Pulmonary artery endothelial cell (primary cell): Measurements from ENCODE around the gene SLC16A9. TPM values are rescaled to one million over a fixed set of nuclear protein-coding genes. Genes with fewer than 3 reads are reported as not detected.

Experiments
- DNase-seq: peaks from one replicate; pipeline ENCODE4 v3.0.0-alpha.2; 2011; ENCODE audit warnings: low read depth, low spot score
- total RNA-seq: library from RNA; depleted of rRNA; stranded (reverse); fragments of >200 nt; gene quantifications from 2 replicates; pipeline ENCODE4 v1.2.3, GENCODE V29; 2014

Gene SLC16A9
- total RNA-seq, 1 donor from 2014 or later = 0.07 TPM

- DNase-seq = no peak
These were observed 78.4 kb downstream of the SLC16A9 start for GRCh38 chr10:59631237-59631636.

- no peak for DNase-seq
These were observed 80.7 kb downstream of the SLC16A9 start for GRCh38 chr10:59628965-59629364.

DNA sequence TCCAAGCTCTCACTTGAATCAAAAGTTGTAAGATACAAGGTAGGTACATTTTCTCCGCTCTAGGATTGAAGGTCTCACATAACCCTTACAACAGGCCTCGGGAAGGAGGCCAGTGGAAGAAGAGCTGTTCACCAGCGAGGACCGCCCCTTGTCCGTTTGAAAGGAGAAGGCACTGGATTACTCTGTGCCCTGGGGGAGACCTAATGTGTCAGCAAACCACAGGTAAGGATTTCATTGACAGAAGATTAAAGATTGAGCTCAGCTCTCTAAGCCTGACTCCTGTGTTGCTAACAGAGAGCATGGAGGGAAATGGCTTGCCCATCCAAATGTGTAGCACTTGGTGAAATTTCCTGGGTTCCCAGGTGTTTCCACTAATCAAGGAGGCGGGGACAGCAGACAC lies 81.2 kb downstream of the SLC16A9 start:
- DNase-seq = no peak

DNA sequence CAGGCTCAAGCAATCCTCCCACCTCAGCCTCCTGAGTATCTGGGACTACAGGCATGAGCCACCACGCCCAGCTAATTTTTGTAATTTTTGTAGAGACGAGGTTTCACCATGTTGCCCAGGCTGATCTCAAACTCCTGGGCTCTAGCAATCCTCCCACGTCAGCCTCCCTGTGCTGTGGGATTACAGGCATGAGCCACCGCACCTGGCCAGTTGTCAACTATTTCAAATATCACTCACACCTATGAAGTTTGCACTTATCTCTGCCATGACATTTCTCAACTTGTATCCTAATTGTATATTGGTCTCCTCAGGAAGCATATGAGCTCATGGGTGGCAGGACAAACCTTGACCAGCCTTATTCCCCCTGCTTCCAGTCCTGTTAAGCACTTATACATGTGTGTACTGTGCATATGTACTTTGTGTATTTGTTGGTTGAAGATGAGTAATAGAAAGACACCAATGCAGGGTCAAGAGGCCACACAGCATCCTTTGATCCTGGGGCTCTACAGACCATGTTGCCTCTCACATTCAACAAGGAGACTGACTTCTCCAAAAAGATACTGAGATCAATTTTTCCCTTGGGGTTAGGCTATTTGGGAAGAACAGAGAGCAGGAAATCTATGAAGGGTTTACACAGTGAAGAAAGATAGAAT lies 82.2 kb downstream of the SLC16A9 start:
- no peak for DNase-seq

GRCh38 chr10:59626523-59626869 lies 83.2 kb downstream of the SLC16A9 start:
- no peak for DNase-seq

GRCh38 chr10:59625721-59626522 lies 83.7 kb downstream of the SLC16A9 start:
- DNase-seq = peak; percentile 17

- no peak for DNase-seq
These were observed 84.7 kb downstream of the SLC16A9 start for GRCh38 chr10:59624951-59625350.

GRCh38 chr10:59624136-59624535 lies 85.5 kb downstream of the SLC16A9 start:
- DNase-seq = no peak

DNA sequence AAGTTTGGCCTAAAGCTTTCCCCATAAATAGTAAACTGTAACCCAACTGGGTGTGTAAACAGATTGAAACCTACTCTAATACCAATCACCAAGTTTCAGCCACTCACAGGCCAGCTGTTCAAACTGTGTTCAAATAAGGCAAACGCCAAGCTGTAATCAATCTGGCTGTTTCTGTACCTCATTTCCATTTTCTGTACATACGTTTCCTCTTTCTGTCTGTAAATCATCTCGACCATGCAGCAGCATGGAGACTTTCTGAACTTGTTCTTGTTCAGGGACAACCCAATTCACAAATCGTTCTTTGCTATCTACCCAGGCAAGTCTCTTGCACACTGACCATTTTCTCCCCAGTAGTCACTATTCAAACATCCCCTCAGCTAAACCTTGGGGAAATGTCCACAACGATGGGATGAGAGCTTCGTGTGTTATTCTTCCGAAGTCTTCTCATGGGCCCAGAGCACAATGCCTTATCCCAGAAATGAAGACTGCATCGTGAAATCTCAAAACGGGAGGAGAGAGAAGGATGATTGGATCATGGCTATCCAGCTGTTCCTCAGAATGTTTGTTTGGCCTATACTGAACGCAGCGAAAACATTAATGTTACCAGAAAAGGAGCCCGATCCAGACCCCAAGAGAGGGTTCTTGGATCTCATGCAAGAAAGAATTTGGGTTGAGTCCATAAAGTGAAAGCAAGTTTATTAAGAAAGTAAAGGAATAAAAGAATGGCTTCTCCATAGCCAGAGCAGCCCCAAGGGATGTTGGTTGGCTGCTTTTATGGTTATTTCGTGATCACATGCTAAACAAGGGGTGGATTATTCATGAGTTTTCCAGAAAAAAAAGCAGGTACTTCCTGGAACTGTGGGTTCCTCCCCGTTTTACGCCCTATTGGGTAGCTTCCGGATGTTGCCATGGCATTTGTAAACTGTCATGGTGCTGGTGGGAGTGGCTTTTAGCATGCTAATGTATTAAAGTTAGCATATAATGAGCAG lies 86.2 kb downstream of the SLC16A9 start:
- DNase-seq = no peak

DNA sequence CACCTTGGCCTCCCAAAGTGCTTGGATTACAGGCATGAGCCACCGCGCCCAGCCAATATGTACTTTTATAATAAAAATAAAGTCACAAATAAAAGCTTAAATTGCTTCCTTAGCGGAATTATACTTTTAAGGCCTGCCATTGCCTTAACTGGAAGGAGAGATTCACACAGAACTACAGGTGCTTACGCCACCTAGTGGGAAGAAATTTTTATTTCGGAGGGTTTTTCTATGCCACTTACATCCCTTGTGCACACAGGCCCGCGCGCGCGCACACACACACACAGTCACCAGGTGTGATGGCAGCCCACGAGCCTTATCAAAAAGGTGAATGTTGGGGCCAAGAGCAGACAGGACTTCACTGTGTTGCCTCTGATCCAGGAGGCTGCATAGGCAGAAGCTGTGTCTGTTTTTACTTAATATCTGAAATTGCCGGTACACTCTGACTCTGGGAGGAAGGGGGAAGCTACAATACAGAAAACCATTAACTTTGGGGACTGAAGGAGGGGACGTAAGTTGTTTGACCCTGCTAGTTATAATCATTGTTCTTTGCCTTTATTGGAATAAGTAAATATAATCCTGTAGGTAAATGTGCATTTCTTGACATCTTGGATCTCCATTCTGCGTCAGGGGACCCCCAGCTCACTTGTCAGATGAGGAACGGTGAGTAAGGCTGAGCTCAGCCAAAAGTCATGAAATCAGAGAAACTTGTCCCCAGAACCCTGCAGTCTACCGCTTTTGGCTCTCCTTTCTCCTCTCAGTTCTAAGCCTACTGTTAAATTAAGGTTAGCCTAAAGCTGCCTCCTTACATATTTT lies 87.1 kb downstream of the SLC16A9 start:
- DNase-seq = peak; percentile 7

DNA sequence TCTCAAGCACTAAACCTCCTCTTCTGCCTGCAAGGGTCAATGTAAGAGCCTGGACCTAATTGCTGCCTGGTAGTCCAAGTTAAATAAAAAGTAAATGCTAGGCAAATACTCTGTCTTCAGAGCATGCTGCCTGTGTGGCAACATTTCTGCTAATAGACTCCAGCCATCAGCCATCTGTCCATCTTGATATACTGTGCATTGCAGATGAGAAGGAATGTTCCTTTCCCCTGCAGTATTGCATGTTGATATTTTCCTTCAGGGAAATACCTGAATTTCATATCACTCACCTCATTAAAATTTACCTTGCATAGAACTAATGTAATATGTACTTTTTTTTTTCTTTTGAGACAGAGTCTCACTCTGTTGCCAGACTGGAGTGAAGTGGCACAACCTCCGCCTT lies 87.9 kb downstream of the SLC16A9 start:
- DNase-seq = no peak

GRCh38 chr10:59618666-59619065 lies 91.0 kb downstream of the SLC16A9 start:
- no peak for DNase-seq

GRCh38 chr10:59617996-59618395 lies 91.7 kb downstream of the SLC16A9 start:
- DNase-seq = no peak

- DNase-seq = no peak
These were observed 98.6 kb downstream of the SLC16A9 start for GRCh38 chr10:59611048-59611447.

- DNase-seq = no peak
These were observed 101.7 kb downstream of the SLC16A9 start for GRCh38 chr10:59607970-59608369.

- no peak for DNase-seq
These were observed 103.1 kb downstream of the SLC16A9 start for GRCh38 chr10:59606551-59606961.

DNA sequence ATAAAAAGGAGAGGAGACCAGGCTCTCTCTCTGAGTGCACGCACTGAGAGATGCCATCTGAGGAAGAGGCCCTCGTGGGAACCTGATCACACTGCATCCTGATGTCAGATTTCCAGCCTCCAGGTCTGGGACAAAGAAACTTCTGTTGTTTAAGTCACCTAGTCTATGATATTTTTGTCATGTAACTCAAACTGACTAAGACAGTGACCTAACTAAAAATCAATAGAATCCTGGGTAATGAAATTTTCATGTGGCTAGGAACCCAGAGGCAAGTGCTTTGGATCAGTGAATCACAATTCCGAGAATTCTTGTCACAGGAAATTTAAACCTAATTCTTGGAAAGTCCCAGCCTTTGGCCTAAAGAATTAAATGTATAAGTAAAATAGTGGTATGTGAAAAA lies 107.7 kb downstream of the SLC16A9 start:
- no peak for DNase-seq
